CMK (cell line): ENCODE measurements around the gene MFNG.

Source experiments
- DNase-seq: peaks from one replicate; pipeline ENCODE4 v3.0.0-alpha.2; 2010; ENCODE audit warnings: low read depth

Gene MFNG

DNA sequence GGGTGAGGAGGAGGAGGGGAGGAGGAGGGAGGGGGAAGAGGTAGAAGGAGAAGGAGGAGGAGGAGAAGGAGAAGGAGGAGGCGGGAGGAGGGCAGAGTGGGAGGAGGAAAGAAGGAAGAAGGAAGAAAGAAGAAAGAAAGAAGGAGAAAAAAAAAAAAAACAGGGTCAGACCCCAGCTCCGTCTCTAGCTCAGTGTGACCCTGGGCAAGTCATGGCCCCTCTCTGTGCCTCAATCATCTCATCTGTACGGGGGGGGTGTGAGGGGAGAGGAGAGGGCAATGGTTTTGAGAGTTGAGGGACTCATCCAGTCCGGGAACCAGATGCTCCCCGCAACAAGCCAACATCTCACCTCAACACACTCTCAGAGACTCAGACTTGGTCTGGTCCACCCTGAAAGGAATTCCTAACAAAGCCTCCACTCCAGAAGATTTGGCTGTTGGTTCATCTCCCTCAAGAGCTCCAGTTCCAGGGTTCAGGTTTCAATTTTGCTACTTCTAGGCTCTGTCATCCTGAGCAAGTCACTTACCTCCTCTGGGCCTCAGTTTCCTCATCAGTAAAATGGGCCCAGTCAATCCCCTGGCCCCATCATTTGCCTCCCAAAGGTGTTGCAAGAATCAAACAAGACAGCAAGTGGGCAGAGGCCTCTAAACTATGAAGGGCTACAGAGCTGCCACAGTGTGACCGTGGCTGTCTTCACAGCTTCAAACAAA lies 25.4 kb upstream of the MFNG start:
- no peak for DNase-seq

DNA sequence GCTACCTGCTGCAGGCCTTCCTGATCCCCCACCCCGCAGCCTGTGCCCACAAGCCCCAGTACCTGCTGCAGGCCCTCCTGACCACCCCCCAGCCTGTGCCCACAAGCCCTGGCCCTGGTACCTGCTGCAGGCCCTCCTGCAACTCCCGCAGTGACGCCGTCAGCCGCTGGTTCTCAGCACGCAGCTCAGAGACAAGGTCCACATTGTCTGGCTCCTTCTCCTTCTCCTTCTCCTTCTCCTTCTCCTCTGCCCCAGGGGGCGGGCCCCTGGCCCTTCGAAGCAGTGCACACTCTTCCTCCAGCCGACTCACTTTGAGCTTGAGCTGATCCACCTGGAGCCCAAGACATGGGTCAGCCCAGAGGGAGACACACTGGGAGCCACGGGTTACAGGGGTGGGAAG lies 23.9 kb upstream of the MFNG start:
- no peak for DNase-seq

- no peak for DNase-seq
These were observed 23.1 kb upstream of the MFNG start for GRCh38 chr22:37509059-37509860.

DNA sequence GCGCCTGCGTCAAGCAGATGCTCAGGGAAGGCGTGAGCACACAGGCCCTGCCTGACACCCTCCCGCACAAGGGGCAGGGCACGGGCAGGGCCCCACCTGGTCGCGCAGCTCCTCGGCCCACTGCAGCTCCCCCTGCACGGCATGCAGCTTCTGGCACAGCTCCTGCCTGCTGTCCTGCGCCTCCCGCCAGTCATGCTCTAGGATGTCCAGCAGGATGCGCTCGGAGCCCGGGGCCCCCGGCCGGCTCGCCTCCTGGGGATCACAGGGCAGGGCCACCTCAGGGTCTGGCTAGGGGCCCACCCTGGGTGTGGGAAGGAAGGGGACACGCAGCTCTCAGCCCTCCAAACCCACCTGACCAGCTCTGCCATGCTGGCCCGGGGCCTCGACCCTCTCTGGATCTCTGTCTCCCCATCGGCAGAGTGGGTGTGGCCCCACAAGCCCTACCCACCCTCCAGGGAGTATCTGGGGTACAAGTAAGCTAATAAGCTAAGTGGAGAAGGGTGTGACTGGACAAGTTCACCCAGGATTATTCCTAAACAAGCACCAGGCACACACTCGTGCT lies 22.3 kb upstream of the MFNG start:
- no peak for DNase-seq

GRCh38 chr22:37507731-37508130 lies 21.5 kb upstream of the MFNG start:
- no peak for DNase-seq

GRCh38 chr22:37505989-37506388 lies 19.8 kb upstream of the MFNG start:
- DNase-seq = no peak

DNA sequence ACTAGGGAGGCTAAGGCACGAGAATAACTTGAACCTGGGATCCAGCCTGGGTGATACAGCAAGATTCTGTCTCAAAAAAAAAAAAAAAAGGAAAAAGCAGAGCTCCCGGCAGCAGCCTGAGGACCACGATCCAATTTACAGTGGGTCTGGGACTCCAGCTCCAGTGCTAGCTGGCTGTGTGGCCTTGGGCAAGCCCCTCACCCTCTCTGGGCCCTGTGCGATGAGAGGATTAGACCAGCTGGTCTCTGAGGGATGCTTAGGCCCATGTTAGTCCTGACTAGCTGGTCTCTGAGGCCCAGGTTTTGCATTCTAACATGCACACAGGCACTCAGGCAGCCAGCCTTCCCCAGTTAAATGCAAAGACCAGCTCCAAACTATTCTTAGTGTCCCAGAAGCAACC lies 19.4 kb upstream of the MFNG start:
- DNase-seq = no peak

DNA sequence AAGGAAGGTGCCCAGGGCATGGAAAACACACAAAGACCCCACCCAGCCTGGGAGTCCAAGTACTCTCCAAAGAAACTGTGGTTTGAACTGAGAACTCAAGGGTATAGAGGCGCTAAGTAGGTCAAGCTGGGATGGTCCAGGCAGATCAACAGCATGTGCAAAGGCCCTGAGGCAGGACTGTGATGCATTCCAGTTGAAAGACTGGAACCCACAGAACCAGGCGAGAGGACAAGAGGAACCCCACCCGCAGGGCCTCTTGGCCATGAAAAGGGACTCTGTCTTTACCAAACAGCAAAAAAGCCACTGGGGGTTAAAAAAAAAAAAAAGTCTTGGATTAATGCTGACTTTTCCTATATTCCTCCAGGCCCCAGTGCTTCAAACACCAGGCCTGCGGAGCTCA lies 18.8 kb upstream of the MFNG start:
- DNase-seq = no peak

GRCh38 chr22:37503850-37504249 lies 17.7 kb upstream of the MFNG start:
- DNase-seq = no peak

DNA sequence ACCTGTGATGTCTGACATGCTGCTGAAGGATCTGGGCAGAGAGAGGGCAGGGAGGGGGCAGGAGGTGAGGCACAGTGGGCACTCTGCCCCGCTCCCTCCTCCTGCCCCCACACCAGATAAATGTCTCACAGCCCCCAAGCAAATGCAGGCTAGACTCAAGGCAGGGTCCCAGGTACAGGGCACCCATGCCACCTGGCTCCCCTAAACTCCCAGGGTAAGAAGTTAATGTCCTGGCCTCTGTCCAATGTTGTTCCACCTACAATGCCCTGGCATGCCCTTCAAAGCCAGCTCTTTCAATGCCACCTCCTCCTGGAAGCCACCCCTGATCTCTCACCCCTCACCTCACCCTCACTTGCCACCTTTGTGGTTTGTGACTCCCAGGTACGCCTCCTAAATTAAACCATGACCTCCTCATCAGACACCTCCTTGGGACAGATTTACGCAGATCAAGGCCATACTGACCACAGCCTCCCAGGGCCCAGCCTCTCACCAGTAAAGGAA lies 17.0 kb upstream of the MFNG start:
- no peak for DNase-seq

DNA sequence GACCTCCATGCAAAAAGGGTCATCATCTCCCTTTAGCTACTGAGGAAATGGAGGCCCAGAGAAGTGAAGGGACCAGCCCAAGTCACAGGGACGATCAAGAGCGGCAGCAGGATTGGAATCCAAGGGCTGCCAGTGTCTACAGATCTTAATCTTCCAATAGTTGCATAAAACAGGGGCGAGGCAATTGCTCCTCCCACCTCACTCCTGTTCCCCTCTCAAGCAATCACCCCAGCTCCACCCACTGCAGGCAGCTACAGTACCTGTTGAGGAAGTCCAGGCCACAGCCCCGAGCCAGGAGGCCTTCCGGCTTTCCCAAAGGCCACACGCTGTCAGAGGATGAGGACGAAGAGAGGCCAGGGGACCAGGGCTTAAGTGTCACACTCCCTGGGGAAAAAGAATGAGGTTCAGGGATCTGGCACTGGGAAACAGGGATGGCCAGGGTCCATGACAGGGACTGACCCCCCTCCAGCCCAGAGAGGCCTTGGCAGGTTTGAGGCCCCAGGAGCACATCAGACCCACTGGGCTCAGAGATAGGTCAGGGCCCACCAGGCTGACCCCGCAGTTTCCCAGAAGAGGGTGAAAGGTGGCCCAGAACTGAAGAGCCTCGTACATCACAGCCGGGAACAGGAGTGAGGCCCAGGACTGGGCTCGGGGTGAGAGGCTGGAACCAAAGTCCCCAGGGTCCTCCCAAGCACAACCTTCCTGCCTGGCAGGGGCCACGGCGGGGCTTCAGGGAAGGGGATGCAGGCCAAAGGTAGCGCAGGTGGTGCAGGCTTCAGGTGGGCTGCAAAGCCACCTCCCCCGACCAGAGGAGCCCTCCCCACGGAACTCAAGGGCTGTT lies 16.4 kb upstream of the MFNG start:
- DNase-seq = no peak

DNA sequence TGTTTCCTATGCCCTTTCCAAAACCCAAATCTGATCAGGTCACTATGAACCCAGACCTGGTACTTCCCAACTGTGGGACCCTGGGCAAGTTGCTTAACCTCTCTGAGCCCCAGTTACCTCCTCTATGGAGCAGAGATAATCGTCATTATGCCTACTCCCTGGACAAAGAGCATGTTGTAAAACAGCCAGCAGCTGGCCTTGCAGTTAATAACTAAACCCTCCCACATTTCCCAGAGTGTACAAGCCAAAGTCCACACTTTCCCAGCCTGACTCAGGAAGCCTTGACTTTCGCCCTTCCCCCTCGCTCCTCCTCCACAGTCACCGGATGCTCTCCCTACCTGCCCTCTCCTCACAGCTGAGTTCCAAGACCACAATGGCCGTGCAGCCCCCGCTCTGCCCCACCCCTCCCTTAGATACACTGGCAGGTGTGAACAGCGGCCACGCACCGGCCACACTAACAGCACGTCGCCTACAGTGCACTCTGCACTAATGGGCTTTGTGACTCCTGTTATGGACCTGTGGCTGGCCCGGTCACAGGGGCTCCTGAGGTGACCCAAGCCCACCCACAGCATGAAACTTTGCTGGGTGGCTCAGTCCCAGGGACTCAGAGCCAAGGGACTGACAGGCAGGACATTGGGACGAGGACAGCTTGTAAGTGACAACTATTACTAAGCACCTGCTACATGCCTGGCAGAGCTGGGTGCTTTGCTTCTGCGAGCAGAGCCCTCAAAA lies 15.6 kb upstream of the MFNG start:
- DNase-seq = no peak

GRCh38 chr22:37500745-37501609 lies 14.8 kb upstream of the MFNG start:
- DNase-seq = no peak

DNA sequence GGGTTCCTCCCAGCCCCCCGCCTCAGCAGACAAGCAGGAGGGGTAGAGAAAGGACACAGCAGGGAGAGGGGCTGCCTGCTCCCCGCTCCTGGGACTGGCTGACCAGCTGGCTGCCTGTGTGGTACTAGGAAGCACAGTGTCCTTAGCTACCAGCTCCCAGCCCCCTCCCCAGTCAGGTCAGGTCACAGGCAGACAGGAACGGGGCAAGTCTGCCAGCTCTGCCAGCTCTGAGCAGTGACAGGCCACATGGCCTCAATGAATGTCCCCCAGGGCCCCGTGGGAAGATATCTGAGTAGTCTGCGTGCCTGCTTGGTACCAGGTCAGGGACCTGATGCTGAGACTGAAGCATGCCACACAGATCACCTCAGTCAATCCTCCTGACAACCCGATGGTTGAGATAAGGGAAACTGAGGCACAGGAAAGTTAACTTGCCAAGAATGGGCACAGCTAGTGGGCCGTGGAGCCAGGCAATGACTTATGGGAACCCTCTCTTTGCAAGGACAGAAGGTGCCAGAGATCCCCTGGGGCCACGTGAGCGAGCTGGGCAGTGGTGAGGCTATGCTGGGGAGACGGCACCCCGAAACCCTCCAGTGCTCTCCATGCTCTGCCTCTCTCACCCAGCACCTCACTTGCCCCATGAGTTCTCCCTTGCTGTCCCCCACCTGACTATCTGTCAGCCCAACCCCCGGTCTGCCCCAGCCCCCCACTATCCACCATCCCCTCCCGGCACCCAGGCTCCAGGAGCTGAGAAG lies 13.8 kb upstream of the MFNG start:
- DNase-seq = no peak

DNA sequence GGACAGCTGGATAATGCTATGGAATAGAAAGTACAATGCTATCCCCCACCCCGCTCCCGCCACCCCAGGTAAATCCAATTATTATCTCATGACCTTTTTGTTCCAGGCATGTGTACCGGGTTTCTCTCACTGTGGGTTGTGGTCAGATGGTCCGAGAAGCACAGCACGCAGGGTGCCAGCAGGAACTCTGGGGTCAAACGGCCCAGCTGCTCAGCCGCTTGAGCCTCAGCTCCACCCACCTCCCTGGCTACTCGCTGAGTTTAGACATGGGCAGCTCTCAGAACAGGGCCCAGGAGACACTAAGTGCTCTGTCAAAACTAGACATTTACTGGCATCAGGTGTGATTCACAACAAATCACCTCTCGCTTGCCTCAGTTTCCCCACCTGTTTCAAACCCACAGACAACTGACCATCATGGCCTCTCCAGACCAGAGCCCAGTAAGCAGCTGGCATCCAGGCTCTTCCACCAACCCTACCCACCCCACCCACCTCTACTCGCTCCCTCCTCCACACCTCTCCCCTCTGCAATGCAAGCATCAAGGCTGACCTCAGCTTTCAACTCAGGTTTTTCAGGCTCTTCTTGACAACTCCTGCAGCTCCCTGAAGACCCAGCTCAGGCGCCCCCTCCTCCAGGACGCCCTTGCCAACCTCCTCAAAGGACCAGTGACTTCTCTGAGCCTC lies 13.0 kb upstream of the MFNG start:
- DNase-seq = no peak

GRCh38 chr22:37498289-37498909 lies 12.2 kb upstream of the MFNG start:
- no peak for DNase-seq

DNA sequence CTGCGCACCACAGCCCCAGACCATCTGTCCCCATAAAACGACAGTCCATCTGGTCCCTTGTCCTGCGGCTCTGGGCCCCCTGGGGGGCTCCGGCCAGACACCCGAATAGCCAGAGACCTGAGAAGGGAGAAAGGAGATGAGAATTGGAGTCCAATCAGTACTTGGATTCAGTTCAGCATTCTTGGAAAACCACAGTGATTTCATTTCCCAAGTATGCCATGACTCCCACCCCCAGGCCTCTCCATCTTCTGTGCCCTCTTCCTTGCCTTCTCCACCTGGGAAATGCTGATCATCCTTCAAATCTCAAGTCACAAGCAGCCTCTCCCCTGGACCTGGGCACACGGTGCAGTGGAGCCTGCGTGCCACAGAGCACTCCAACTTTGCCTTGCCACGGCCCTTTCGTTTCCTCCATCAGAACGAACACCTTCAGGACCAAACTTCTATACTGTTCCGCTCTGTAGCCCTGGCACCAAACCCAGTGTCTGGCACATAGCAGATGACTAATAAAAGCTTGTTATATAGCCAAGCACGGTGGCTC lies 10.9 kb upstream of the MFNG start:
- DNase-seq = no peak

GRCh38 chr22:37496651-37497050 lies 10.5 kb upstream of the MFNG start:
- DNase-seq = no peak

DNA sequence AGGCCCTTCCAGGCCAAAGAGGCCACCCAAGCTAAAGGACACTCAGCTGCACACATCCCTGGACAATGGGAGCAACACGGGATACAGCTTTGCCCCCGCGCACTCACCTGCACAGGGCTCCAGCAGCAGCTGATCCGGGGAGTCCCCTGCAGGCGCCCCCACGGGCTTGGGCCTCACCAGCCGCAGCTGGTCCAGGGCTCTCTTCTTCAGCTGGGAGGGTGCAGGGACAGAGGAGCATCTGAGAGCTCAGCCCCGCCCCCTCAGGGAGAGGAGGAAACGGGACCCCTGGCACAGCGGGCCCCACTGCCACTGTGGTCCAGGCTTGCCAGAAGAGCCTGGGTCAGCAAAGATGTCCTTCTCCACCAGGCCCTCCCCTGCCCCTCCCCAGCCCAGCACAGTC lies 7.8 kb upstream of the MFNG start:
- no peak for DNase-seq
